GM12872 (cell line): ENCODE measurements around the gene TPST2.
A peak's percentile ranks its signal among the peaks of the same experiment; 100 is the strongest.

Experiments used
- TF ChIP-seq, protein P1 (sequence below): IDR thresholded peaks from 3 replicates; pipeline ENCODE4 v1.5.1; 2011; ENCODE audit warnings: low read depth, mild to moderate bottlenecking, low read length, moderate library complexity; ENCODE audit not compliant: insufficient read depth

The TPST2 gene

DNA sequence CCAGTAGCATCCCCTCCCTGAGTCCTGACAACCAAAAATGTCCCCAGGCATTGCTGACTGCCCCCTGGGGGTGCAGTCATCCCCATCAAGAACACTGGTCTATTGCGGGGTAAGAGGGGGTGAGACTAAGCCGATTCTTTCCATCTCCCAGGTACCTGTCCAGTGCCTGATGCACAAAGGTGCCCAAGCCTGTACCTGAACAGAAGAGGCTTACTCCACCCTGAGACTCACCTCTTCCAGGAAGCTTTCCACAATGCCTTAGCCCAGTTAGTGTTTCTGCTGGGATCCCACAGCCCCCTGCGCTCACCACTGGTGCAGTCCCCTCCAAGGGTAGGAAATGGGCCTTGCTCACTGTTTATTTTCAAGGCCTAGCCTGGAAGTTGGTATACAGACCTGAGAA, 22.9 kb downstream of the TPST2 start:
- TF ChIP-seq, protein P1, sequence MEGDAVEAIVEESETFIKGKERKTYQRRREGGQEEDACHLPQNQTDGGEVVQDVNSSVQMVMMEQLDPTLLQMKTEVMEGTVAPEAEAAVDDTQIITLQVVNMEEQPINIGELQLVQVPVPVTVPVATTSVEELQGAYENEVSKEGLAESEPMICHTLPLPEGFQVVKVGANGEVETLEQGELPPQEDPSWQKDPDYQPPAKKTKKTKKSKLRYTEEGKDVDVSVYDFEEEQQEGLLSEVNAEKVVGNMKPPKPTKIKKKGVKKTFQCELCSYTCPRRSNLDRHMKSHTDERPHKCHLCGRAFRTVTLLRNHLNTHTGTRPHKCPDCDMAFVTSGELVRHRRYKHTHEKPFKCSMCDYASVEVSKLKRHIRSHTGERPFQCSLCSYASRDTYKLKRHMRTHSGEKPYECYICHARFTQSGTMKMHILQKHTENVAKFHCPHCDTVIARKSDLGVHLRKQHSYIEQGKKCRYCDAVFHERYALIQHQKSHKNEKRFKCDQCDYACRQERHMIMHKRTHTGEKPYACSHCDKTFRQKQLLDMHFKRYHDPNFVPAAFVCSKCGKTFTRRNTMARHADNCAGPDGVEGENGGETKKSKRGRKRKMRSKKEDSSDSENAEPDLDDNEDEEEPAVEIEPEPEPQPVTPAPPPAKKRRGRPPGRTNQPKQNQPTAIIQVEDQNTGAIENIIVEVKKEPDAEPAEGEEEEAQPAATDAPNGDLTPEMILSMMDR, result no peak

DNA sequence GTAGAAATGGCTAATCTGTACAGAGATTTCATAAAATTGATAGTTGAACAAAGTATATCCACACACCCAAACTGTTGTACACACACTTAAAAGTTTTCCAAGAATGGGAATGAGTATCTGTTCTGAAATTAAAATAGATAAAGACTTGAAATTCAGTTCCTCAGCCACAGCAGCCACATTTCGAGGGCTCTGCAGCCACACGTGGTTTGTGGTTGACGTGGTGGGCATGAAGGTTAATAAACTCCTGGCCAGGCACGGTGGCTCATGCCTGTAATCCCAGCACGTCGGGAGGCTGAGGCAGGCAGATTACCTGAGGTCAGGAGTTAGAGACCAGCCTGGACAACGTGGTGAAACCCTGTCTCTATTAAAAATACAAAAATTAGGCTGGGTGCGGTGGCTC, 24.0 kb downstream of the TPST2 start:
- TF ChIP-seq, protein P1, result no peak

DNA sequence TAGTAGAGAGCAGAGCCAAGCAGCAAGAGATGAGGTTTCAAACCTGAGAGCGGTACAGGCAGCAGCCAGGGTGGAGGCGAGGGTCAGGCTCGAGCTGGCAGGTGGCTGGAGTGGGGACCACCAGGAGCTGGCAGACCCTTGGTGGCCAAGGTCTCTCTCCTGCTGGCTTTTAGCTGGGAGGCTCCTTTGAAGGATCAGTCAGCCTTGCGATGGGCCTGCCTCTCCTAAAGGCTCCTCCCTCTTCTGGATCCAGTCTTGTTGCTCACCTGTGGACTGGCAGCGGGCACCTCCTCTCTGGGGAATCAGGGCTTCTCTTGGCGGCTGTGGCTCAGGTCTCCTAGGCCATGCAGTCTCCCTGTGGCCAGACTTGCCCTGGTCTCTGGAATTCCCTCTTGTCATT, 24.8 kb downstream of the TPST2 start:
- TF ChIP-seq, protein P1, result no peak

DNA sequence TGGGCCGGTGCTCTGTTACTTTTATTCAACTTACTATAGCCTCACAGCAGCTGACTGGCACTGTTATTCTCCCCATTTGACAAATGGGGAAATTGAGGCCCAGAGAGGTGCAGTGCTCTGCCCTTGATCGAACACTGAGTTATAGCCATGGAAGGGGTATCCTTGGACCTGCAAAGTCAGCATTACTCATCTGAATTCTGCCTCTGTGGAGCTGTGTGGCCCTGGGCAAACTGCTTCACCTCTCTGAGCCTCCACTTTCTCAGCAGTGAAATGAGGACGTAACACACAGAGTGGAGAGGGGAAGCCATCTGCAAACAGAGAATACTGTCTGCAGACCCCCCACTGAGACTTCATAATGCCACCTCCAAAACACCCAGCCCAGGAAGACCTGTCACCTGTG, 25.3 kb downstream of the TPST2 start:
- TF ChIP-seq, protein P1, result no peak

DNA sequence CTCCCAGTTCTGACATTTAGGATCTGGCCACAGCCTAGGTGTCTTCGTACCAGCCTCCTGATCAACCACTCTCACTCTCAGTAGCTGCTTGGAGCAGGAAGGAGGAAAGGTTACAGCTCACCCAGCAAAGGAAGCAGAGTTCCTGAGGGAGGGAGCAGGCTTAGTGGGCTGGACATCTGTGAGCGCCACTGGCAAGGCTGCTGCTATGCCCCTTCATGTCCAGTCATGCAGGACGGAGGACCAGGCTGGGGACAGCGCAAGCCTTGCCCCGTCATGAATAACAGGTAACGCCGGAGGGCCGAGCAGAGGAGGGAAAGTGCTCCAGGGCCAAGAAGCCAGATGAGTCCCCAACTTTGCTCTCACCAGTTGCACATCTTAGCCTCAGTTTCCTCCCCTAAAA, 25.8 kb downstream of the TPST2 start:
- TF ChIP-seq, protein P1, result no peak

DNA sequence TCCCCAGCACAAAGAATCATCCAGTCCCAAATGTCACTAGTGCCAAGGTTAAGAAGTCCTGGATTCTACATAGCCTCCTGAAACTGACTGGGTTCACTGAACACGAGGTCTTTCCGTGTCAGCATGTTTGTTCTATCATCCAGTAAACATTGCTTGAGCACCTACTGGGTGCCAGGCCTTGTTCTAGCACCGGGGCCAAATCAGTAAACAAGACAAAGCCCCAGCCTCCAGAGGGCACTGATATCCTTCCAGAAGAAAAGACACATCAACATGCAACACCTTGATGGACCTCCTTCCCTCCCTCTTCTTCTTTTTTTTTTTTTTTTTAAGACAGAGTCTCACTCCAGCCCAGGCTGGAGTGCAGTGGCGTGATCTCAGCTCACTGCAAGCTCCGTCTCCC, 26.9 kb downstream of the TPST2 start:
- TF ChIP-seq, protein P1, result peak; percentile 29; the same call in 1 of the 3 replicates

DNA sequence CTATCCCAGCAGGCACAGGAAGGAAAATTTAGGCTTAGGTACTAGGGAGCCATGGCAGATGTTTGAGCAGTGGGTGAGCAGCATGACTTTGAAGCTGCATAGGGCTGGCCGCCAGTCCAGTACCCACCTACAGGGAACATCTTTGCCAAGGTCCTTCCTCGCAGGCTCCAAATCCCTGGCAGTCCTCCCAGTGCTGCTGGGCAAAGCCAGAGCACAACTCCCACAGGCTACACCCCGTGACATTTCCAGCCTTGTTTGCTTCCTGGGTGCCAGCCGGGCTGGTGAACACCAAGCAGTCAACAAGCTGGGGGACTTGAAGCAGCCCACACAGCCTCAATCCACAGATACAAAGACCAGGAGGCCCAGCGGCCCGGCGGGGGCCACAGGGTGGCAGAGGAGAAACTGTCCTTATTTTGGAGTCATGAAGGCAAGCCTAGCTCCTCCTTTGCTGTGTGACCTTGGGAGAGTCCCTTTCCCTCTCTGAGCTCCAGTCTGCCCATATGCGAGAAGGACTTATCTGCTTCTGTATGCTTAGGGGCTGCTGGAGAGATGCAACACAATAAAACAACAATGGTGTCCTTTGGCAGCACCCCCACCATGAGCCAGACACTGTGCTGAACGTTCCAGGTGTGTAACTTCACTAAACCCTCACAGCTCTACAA, 28.0 kb downstream of the TPST2 start:
- TF ChIP-seq, protein P1, result no peak
